HG03378 (cell line): ENCODE measurements around the gene TNFAIP6.
"Not testable (repeated sequence)": the region's sequence is repeated elsewhere in the genome, so short reads cannot be mapped to it uniquely, and the experiment has no call there.

Experiments
- ATAC-seq: cut with Tn5 transposase; IDR thresholded peaks from one replicate; pipeline ENCODE4 v1.9.1; 2021; ENCODE audit warnings: mild to moderate bottlenecking, moderate library complexity; ENCODE audit not compliant: unreplicated experiment

The TNFAIP6 gene

GRCh38 chr2:151409601-151410484 lies 52.5 kb downstream of the TNFAIP6 start, which contains the start of gene RIF1:
Gene RIF1, plus strand, starts transcription at chr2:151409902. Its CDS starts 522 bp downstream, at chr2:151410424.
- ATAC-seq: peak; percentile 92

- ATAC-seq: peak; percentile 39
These were observed 53.1 kb downstream of the TNFAIP6 start for GRCh38 chr2:151410485-151410834.

GRCh38 chr2:151417650-151418049 lies 60.3 kb downstream of the TNFAIP6 start:
- no peak for ATAC-seq

- ATAC-seq: not testable (repeated sequence)
These were observed 64.3 kb downstream of the TNFAIP6 start for GRCh38 chr2:151421681-151422080.

- ATAC-seq: peak; percentile 77
These were observed 65.6 kb downstream of the TNFAIP6 start for GRCh38 chr2:151422917-151423439.

- no peak for ATAC-seq
These were observed 66.4 kb downstream of the TNFAIP6 start for GRCh38 chr2:151423760-151424159.
